Tibial nerve (tissue), 4 donors: Measurements from ENCODE around the gene CNGA1.

Experiments
- CTCF ChIP-seq, 5 experiments: fragments of 200-600 bp in 3 of 5; fragments of 450-650 bp in 2 of 5; sonication (generic) in 3 of 5; IDR thresholded peaks; one replicate each; pipeline ENCODE4 v1.5.1; 2016 to 2019; ENCODE audit warnings: antibody characterized with exemption in 5 of 5, mild to moderate bottlenecking in 3 of 5, moderate library complexity in 2 of 5
- EP300 ChIP-seq, 2 donors: sonication (generic); formaldehyde crosslinking; IDR thresholded peaks; one replicate each; pipeline ENCODE4 v1.6.1; 2017; ENCODE audit warnings: antibody characterized with exemption in 2 of 2, mild to moderate bottlenecking in 1 of 2
- POLR2A ChIP-seq, 2 donors: fragments of 450-650 bp; IDR thresholded peaks; one replicate each; pipeline ENCODE4 v1.6.1; 2017; ENCODE audit warnings: antibody characterized with exemption in 2 of 2, mild to moderate bottlenecking in 2 of 2, moderate library complexity in 2 of 2

- TF ChIP-seq CTCF (IDR thresholded peaks at IDR 0.05) (no peak), POLR2A (IDR thresholded peaks at IDR 0.05) (no peak), EP300 (IDR thresholded peaks at IDR 0.05) (no peak)
Measured at GRCh38 chr4:48008021-48008596, 8.4 kb downstream of the CNGA1 start.
